ENCODE measurements around the gene GABBR2.

The GABBR2 gene

GRCh38 chr9:98255578-98256296 is 453.0 kb downstream of the GABBR2 start, which contains the start of gene TBC1D2:
TBC1D2 (minus strand) TSS chr9:98255649; CDS start chr9:98255541, 108 bp downstream.
- peak; percentile 87 for DNase-seq (ENCODE audit: low read depth)

- DNase-seq (ENCODE audit: low read depth), result no peak
Measured at GRCh38 chr9:98255061-98255577, 453.6 kb downstream of the GABBR2 start.

- no peak for DNase-seq (ENCODE audit: low read depth)
Measured at GRCh38 chr9:98254228-98255060, 454.3 kb downstream of the GABBR2 start.

- no peak for DNase-seq (ENCODE audit: low read depth)
Measured at GRCh38 chr9:98253565-98253964, 455.2 kb downstream of the GABBR2 start.

- DNase-seq (ENCODE audit: low read depth), result no peak
Measured at GRCh38 chr9:98251551-98251950, 457.2 kb downstream of the GABBR2 start.

GRCh38 chr9:98249771-98250170 is 459.0 kb downstream of the GABBR2 start:
- DNase-seq (ENCODE audit: low read depth), result no peak

GRCh38 chr9:98248737-98249474 is 459.8 kb downstream of the GABBR2 start:
- no peak for DNase-seq (ENCODE audit: low read depth)

- no peak for DNase-seq (ENCODE audit: low read depth)
Measured at GRCh38 chr9:98247831-98248657, 460.7 kb downstream of the GABBR2 start.

GRCh38 chr9:98242426-98242825 is 466.3 kb downstream of the GABBR2 start:
- DNase-seq (ENCODE audit: low read depth), result no peak

- DNase-seq (ENCODE audit: low read depth), result no peak
Measured at GRCh38 chr9:98241357-98242300, 467.1 kb downstream of the GABBR2 start.

- peak; percentile 43 for DNase-seq (ENCODE audit: low read depth)
Measured at GRCh38 chr9:98240475-98240874, 468.3 kb downstream of the GABBR2 start.
